Retinal pigment epithelial cell (primary cell): ENCODE measurements around the gene SLA2.

Source experiments
- DNase-seq: peaks from one replicate; pipeline ENCODE4 v3.0.0-alpha.2; 2010; ENCODE audit warnings: low read depth
- H3K4me3 ChIP-seq: 2 replicates; pipeline ENCODE4 v1.5.1; 2011; ENCODE audit warnings: mild to moderate bottlenecking, low read length, control low read depth, moderate library complexity
- TF ChIP-seq, protein P1 (sequence below): conservative IDR thresholded peaks from 2 replicates; pipeline ENCODE4 v1.5.1; 2011; ENCODE audit warnings: low read depth, low read length, control low read depth, inconsistent platforms

The SLA2 gene

DNA sequence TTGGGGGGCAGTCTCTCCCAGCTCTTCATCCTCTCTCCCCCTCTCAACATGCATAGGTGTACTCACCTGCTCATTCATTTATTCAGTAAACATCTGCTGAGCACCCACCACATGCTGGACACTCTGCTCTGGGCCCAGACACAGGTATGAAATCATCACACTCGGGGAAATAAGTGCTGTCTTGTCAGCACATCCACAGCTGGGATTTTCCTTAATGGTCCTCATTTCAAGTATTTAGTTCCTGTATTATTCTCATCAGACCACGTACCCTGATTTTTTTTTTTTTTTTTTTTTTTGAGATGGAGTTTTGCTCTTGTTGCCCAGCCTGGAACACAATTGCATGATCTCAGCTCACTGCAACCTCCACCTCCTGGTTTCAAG, 21.1 kb downstream of the SLA2 start:
- no peak overlapping the region for H3K4me3 ChIP-seq
- no peak for DNase-seq
- TF ChIP-seq, protein P1, sequence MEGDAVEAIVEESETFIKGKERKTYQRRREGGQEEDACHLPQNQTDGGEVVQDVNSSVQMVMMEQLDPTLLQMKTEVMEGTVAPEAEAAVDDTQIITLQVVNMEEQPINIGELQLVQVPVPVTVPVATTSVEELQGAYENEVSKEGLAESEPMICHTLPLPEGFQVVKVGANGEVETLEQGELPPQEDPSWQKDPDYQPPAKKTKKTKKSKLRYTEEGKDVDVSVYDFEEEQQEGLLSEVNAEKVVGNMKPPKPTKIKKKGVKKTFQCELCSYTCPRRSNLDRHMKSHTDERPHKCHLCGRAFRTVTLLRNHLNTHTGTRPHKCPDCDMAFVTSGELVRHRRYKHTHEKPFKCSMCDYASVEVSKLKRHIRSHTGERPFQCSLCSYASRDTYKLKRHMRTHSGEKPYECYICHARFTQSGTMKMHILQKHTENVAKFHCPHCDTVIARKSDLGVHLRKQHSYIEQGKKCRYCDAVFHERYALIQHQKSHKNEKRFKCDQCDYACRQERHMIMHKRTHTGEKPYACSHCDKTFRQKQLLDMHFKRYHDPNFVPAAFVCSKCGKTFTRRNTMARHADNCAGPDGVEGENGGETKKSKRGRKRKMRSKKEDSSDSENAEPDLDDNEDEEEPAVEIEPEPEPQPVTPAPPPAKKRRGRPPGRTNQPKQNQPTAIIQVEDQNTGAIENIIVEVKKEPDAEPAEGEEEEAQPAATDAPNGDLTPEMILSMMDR, result no peak

DNA sequence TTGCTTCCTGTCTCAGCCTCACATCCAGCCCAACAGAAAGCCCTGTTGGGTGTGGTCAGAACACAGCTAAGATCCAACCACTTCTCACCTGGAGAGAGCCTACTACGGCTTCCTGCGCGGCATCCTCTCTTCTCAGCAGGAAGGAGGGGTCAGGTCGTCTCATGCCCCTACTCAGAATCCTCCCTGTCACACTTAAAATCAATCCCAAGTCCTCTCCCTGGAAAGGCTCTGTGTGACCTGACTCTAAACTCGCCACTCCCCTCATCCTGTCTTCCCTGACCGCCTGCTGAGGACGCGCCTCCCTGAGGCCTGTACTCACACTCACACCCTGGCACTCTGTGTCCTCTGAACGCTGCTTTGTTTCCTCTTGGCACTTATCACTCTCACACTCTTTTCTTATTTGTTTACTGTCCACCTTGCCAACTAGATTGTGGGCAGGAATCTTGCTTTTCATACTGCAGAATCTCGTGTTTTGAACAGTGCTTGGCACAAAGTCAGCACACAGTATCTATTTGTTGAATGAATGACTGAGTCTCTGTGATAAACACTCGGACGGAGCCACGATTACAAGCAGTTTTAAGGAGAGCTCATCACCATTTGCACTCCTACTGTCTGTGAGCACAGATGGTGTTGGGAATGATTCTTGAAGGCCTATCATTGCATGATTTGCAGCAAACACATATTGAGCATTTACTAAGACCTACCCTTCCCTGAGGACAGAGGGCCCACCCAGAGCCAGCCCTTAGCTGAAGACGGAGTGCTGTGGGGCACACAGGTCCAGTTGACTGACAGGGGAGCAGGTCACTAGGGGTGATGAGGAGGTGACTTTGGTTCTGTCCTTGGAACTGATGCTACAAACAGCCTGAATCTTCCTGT, 21.7 kb downstream of the SLA2 start:
- TF ChIP-seq, protein P1, result no peak
- H3K4me3 ChIP-seq, result no peak overlapping the region
- no peak for DNase-seq

DNA sequence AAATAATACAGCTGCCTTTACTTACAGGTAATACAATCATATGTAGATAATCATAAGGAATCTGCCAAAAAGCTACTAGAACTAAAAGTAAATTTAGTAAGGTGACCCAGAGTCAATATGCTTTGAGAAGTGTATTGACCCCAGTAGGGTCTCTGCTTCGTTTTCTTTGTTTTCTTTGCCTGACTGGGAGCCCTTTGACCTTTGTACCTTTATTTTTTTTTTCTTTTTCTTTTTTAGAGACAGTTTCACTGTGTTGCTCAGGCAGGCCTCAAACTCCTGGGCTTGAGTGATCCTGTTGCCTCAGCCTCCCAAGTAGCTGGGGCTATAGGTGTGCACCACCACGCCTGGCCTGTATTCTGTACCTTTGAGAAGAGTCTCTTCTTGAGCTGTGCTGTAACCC, 22.6 kb downstream of the SLA2 start:
- H3K4me3 ChIP-seq, result no peak overlapping the region
- TF ChIP-seq, protein P1, result no peak
- no peak for DNase-seq

DNA sequence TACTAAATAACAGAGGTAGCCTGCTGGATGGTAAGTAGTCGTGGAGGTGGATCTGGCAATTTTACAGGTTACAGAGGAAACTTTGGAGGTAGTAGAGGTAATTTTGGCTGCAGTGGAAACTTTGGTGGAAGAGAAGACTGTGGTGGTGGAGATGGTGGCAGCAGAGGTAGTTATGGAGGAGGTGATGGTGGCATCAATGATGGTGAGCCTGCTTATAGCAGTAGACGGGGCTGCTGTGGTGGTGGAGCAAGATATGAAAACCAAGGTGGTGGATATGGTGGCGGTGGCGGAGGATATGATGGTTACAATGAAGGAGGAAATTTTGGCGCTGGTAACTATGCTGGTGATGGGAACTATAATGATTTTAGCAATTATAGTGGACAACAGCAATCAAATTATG, 25.1 kb downstream of the SLA2 start:
- H3K4me3 ChIP-seq, result no peak overlapping the region
- TF ChIP-seq, protein P1, result no peak
- no peak for DNase-seq

DNA sequence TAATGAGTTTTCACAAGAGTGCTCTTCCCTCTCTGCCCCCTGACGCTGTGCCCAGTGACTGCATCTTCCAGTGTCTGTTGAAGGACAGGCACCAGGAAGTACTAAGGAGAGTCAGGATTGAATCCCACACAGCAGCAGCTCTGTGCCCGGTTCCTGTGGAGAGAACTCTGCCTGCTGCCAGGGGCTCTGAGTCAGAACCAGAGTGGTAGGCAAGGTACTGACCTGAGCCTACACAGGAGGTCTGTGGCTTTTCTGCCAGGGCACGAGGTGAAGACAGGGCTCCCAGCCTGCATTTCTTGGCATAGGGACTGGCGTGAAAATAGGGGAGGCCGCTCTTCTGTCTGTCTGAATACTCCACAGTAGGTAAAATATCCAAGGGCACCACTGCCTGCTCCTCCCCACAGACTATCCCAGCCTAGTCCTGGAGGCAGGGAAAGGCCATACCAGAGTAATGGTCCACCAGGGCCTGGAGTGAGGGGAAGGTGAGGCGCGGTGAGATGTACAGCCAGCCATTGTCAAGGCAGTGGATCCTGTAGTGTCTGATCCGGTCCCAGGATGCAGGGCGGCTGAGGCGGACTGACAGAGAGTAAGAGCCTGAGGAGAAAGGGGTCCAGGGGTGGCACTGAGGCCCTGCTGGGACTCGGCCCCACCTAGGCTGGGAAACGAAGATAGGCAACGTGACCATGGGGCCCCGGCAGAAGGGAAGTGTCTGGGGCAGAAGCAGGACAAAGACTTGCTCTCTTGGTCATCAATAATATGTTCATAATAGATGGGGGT, 31.0 kb downstream of the SLA2 start:
- TF ChIP-seq, protein P1, result no peak
- H3K4me3 ChIP-seq, result no peak overlapping the region
- no peak for DNase-seq

- DNase-seq, result no peak
- TF ChIP-seq, protein P1, result no peak
- no peak overlapping the region for H3K4me3 ChIP-seq
Observed at GRCh38 chr20:36613974-36614373, 32.0 kb downstream of the SLA2 start.
